Pancreas (tissue), 10 donors: ENCODE measurements around the gene NAIF1. TPM values are rescaled to one million over a fixed set of nuclear protein-coding genes. Genes with fewer than 3 reads are reported as not detected.

Experiments used
- ATAC-seq, 4 donors: fragments of 200-7000 bp; cut with Tn5 transposase; one replicate each; pipeline versions ENCODE4 v1.8.0 to v1.9.1; 2020; ENCODE audit warnings: mild to moderate bottlenecking in 4 of 4, moderate library complexity in 4 of 4
- DNase-seq, 6 donors: peaks; one replicate each; pipeline ENCODE4 v3.0.0-alpha.2; 2020
- FAIRE-seq: peaks from 2 replicates; lab custom pipeline; 2012; peaks lifted over from hg19 to GRCh38; lab: Jason Lieb, UNC
- H3K27ac ChIP-seq, 4 donors: fragments of 200-600 bp; sonication (generic); 1 replicate in 3 of 4; 2 replicates in 1 of 4; pipeline versions ENCODE4 v1.5.0 to v1.8.0; 2020
- H3K27me3 ChIP-seq, 4 donors: fragments of 200-600 bp; one replicate each; pipeline ENCODE4 v1.8.0; 2021
- H3K36me3 ChIP-seq, 3 donors: fragments of 200-600 bp; sonication (generic) in 1 of 3; one replicate each; pipeline versions ENCODE4 v1.5.0 to v1.8.0; 2020 to 2021
- H3K4me1 ChIP-seq, 3 donors: fragments of 200-600 bp; one replicate each; pipeline ENCODE4 v1.8.0; 2021
- H3K4me3 ChIP-seq, 4 donors: fragments of 200-600 bp; sonication (generic) in 2 of 4; one replicate each; pipeline versions ENCODE4 v1.5.0 to v1.8.0; 2020 to 2021
- H3K9me3 ChIP-seq, 4 donors: fragments of 200-600 bp; one replicate each; pipeline ENCODE4 v1.8.0; 2021
- WGBS, 2 donors: extraction: QIAGEN DNeasy Blood & Tissue Kit; methylation state at CpG; one replicate each; pipeline ENCODE4 v1.1.7; 2013; 5-methylcytosine and 5-hydroxymethylcytosine counted together
- intact Hi-C, 3 donors: fragments of 100-400 bp; cut with DNase I; formaldehyde crosslinking; loops; one replicate each; pipeline versions ENCODE4 v1.11.1 to v1.14.2; 2022
- polyA plus RNA-seq, 2 donors: library from polyadenylated mRNA; stranded (reverse); fragments of 200-250 nt; gene quantifications; one replicate each; pipeline ENCODE4 v1.2.3, GENCODE V29; 2013
- total RNA-seq, 6 donors: library from RNA; stranded (reverse); fragmentation: NEBNext Ultra II Directional in 4 of 6; extraction: Animal tissue kit (Norgen Biotek cat#: 25700) in 4 of 6; gene quantifications; one replicate each; pipeline versions ENCODE4 v1.2.1 to v1.2.4, GENCODE V29; 2021 to 2023
- TF ChIP-seq, protein P1 (sequence below), 4 donors: fragments of 200-600 bp; sonication (generic) in 3 of 4; IDR thresholded peaks; one replicate each; pipeline versions ENCODE4 v1.5.0 to v1.8.0; 2021; ENCODE audit warnings: antibody characterized with exemption in 4 of 4
- donor health status: healthy with polysubstance abuse.
- donor health status: DM: no; HTN: no; CAD: no; lungs with moderate emphysema.
- donor health status: DM: no; HTN: no; CAD: no.
- donor health status: control.
- donor health status: control.
- donor health status: Bipolar disorder and iron deficiency.
- donor health status: DM: yes; HTN: yes; CAD: no.
- donor health status: DM: no; HTN: no; CAD: no.
- donor health status: DM: no; HTN: no; CAD: no.
- donor health status: DM: yes; HTN: yes; CAD: no.

Gene NAIF1
- total and polyA plus RNA-seq, 8 donors, result 3.0 to 6.8 (median 4.2) TPM

DNA sequence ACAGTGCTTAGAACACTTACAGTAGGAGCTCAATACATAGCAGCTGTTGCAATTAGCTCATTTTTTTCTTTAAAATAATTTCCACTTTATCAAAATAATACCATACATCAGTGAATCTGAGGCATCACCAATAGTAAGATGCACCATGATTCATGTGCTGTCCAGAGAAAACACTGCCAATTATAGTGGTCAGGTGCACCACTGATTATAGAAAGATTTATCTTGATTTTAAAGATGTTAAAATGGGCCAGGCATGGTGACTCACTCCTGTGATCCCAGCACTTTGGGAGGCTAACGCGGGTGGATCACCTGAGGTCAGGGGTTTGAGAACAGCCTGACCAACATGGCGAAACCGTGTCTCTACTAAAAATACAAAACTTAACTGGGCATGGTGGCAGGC, 39.4 kb downstream of the NAIF1 start:
- no peak for ATAC-seq
- TF ChIP-seq, protein P1, sequence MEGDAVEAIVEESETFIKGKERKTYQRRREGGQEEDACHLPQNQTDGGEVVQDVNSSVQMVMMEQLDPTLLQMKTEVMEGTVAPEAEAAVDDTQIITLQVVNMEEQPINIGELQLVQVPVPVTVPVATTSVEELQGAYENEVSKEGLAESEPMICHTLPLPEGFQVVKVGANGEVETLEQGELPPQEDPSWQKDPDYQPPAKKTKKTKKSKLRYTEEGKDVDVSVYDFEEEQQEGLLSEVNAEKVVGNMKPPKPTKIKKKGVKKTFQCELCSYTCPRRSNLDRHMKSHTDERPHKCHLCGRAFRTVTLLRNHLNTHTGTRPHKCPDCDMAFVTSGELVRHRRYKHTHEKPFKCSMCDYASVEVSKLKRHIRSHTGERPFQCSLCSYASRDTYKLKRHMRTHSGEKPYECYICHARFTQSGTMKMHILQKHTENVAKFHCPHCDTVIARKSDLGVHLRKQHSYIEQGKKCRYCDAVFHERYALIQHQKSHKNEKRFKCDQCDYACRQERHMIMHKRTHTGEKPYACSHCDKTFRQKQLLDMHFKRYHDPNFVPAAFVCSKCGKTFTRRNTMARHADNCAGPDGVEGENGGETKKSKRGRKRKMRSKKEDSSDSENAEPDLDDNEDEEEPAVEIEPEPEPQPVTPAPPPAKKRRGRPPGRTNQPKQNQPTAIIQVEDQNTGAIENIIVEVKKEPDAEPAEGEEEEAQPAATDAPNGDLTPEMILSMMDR (IDR thresholded peaks at IDR 0.05), result no peak

DNA sequence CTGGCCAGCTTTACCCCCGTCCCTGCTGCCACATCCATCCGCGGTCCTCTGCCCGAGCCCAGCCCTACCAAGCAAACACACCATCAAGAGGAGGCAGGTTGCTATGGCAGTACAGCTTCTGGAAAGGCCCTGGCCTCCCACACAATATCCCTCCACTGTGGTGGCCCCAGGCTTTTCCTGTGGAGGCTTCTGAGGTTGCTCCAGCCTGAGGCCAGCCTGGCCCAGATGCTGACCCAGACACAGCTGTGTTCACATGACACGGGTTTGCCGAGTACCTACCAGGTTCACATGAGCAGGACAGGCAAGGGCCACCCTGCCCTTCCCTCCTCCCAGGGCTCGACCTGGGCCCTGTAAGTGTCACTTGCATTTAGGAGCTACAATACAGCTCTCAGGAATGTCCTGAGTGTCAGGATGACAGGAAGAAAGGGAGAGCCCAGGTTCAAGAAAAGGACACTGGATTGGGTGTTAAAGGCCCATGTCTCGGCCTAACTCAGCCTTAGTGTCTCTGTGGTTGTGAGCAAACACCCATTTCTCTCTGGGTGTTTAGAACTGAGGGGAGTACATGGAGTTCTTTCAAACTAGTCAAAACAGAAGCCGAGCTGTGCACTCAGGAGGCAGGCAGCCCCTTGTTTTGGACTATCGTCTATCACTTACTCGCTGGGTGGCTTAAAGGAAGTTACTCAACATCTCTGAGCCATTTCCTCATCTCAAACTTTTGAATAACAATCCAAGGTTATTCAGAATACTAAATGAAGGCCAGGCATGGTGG, 40.2 kb downstream of the NAIF1 start:
- Histone ChIP-seq H3K27me3 (no peaks in the 10 kb centered on the region), H3K4me1 (peaks cover 0 to 3% (median 0%) of the 10 kb centered on the region in 3 donors), H3K27ac (no peak overlapping the region), H3K9me3 (no peaks in the 10 kb centered on the region), H3K4me3 (no peak overlapping the region), H3K36me3 (no peaks in the 10 kb centered on the region)
- ATAC-seq (peak in 1 of 4 donors; percentile 26), DNase-seq (no peak), FAIRE-seq (no peak)
- WGBS, 2 donors, result 80 to 82% methylated on average over 11 of the region's 11 CpGs
- TF ChIP-seq, protein P1 (IDR thresholded peaks at IDR 0.05), result no peak
- intact Hi-C loops, result no loop called here

More for the DNA sequence above, 39.4 kb downstream of the NAIF1 start:
- peaks cover 0 to 3% (median 0%) of the 10 kb centered on the region in 3 donors for H3K4me1 ChIP-seq
- H3K4me3 ChIP-seq, result no peak overlapping the region
- 88 to 89% methylated on average over 4 of the region's 4 CpGs for WGBS, 2 donors
- no peak for DNase-seq
- H3K27ac ChIP-seq, result no peak overlapping the region
- intact Hi-C loops, result no loop called here
- no peaks in the 10 kb centered on the region for H3K36me3 ChIP-seq
- no peaks in the 10 kb centered on the region for H3K27me3 ChIP-seq
- no peaks in the 10 kb centered on the region for H3K9me3 ChIP-seq
- FAIRE-seq, result no peak

DNA sequence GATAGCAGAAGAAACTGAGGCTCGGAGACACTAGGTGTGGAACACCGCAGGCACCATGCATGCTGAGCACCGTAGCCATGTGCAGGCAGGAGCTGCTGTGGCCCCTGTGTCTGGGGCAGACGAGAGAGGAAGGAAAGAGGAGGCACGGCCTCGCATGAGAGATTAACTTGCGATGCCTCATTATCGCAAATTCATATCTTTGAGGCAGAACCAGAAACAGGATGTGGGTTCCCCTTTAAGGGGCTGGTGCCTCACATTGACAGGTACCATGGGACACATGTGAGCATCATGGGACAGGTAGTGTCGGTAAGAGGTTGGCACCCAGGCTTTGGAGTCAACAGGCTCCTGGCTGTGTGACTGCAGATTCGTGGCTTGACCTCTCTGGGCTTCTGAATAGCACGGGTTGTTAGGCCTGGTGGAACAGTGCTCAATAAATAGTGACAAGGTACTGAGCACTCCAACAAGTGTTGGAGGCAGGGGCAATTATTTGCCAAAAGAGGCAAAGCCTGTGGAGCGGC, 40.8 kb downstream of the NAIF1 start:
- Histone ChIP-seq H3K36me3 (no peaks in the 10 kb centered on the region), H3K9me3 (no peaks in the 10 kb centered on the region), H3K27me3 (no peaks in the 10 kb centered on the region), H3K4me3 (no peak overlapping the region), H3K4me1 (peaks cover 0 to 3% (median 0%) of the 10 kb centered on the region in 3 donors), H3K27ac (no peak overlapping the region)
- TF ChIP-seq, protein P1 (IDR thresholded peaks at IDR 0.05), result no peak
- 86 to 87% methylated on average over 12 of the region's 12 CpGs for WGBS, 2 donors
- intact Hi-C loops, result no loop called here
- no peak for FAIRE-seq
- ATAC-seq, result peak in 3 of 4 donors; percentile 27 to 31 (median 28)
- no peak for DNase-seq

DNA sequence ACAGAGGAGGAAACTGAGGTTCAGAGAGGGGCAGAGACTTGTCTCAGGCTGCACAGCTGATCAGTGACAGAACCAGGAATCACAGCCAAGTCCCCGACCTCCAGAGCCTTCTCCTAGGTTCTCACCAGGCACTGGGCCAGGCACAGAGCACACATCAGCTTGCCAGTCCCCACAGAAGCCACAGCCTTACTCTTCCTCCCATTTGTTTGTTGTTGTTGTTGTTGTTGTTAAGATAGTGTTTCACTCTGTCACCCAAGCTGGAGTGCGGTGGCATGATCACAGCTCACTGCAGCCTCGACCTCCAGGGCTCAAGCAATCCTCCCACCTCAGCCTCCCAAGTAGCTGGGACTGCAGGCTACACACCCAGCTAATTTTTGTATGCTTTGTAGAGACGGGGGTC, 41.4 kb downstream of the NAIF1 start:
- H3K4me3 ChIP-seq, result no peak overlapping the region
- 49 to 64% methylated on average over 4 of the region's 4 CpGs for WGBS, 2 donors
- intact Hi-C loops, result no loop called here
- TF ChIP-seq, protein P1 (IDR thresholded peaks at IDR 0.05), result no peak
- no peaks in the 10 kb centered on the region for H3K36me3 ChIP-seq
- peaks cover 0 to 3% (median 0%) of the 10 kb centered on the region in 3 donors for H3K4me1 ChIP-seq
- no peak for FAIRE-seq
- ATAC-seq, result no peak
- DNase-seq, result no peak
- no peaks in the 10 kb centered on the region for H3K9me3 ChIP-seq
- no peak overlapping the region for H3K27ac ChIP-seq
- no peaks in the 10 kb centered on the region for H3K27me3 ChIP-seq
